ENCODE results near the gene ERC2.

The ERC2 gene

GRCh38 chr3:56257826-56258225 is 210.4 kb downstream of the ERC2 start:
- Histone ChIP-seq H3K4ac (ENCODE audit: low read depth, low read length) (no peak overlapping the region), H3K23ac (ENCODE audit: low read length) (no peak overlapping the region), H2BK120ac (ENCODE audit: insufficient read depth, low read length, poor library complexity) (no peak overlapping the region), H3K27ac (ENCODE audit: low read depth, low read length) (no peak overlapping the region), H3K9me3 (ENCODE audit: insufficient read depth, low read depth, low read length) (peaks cover 4% of the 10 kb centered on the region), H2AFZ (ENCODE audit: insufficient read depth, low read length, poor library complexity) (no peak overlapping the region), H3K18ac (ENCODE audit: low read length) (no peak overlapping the region), H3K9ac (ENCODE audit: low read length) (no peak overlapping the region), H3K4me3 (ENCODE audit: low read depth, low read length) (no peak overlapping the region), H3K79me1 (ENCODE audit: low read length) (peaks cover 4% of the 10 kb centered on the region), H2BK5ac (ENCODE audit: low read depth, low read length, poor library complexity) (no peak overlapping the region), H3K27me3 (ENCODE audit: insufficient read depth, low read length) (no peaks in the 10 kb centered on the region), H3K14ac (ENCODE audit: low read length) (no peak overlapping the region), H3K79me2 (ENCODE audit: control insufficient read depth, insufficient read depth, low read length, poor library complexity) (no peaks in the 10 kb centered on the region), H4K8ac (ENCODE audit: low read depth, low read length) (no peak overlapping the region), H3K36me3 (ENCODE audit: control insufficient read depth in 1 of 2, insufficient read depth in 2 of 2, low read length in 2 of 2) (no peaks in the 10 kb centered on the region), H4K12ac (ENCODE audit: low read depth, low read length) (no peak overlapping the region), H3K4me1 (ENCODE audit: control insufficient read depth in 1 of 2, insufficient read depth in 2 of 2, low read length in 2 of 2) (peaks cover 6 to 13% of the 10 kb centered on the region in 2 experiments), H4K91ac (ENCODE audit: low read depth, low read length) (no peak overlapping the region), H2BK12ac (ENCODE audit: low read length) (no peak overlapping the region), H3K4me2 (ENCODE audit: low read length) (no peak overlapping the region), H2AK5ac (ENCODE audit: low read length) (no peak overlapping the region)
- no CpG with 5 or more reads among the region's 2 CpGs for WGBS (ENCODE audit: extremely low coverage, insufficient coverage, insufficient read length)
- no peak for DNase-seq

GRCh38 chr3:56254835-56255234 is 213.4 kb downstream of the ERC2 start:
- H3K9me3 ChIP-seq (ENCODE audit: insufficient read depth, low read depth, low read length) = no peaks in the 10 kb centered on the region
- no CpG with 5 or more reads among the region's 3 CpGs for WGBS (ENCODE audit: extremely low coverage, insufficient coverage, insufficient read length)
- no peak overlapping the region for H3K4me2 ChIP-seq (ENCODE audit: low read length)
- H3K4me1 ChIP-seq (ENCODE audit: control insufficient read depth in 1 of 2, insufficient read depth in 2 of 2, low read length in 2 of 2) = peaks cover 6 to 13% of the 10 kb centered on the region in 2 experiments
- peak in 1 of 2 donors; percentile 14 for DNase-seq
- peaks cover 4% of the 10 kb centered on the region for H3K79me1 ChIP-seq (ENCODE audit: low read length)
- H3K27ac ChIP-seq (ENCODE audit: low read depth, low read length) = no peak overlapping the region
- H3K4ac ChIP-seq (ENCODE audit: low read depth, low read length) = no peak overlapping the region
- H4K12ac ChIP-seq (ENCODE audit: low read depth, low read length) = no peak overlapping the region
- H3K14ac ChIP-seq (ENCODE audit: low read length) = peak overlapping the region; percentile 51
- no peak overlapping the region for H3K9ac ChIP-seq (ENCODE audit: low read length)
- H3K23ac ChIP-seq (ENCODE audit: low read length) = no peak overlapping the region
- H2AK5ac ChIP-seq (ENCODE audit: low read length) = peak overlapping the region; percentile 13
- peak overlapping the region; percentile 35 for H2BK120ac ChIP-seq (ENCODE audit: insufficient read depth, low read length, poor library complexity)
- no peak overlapping the region for H2BK5ac ChIP-seq (ENCODE audit: low read depth, low read length, poor library complexity)
- H3K79me2 ChIP-seq (ENCODE audit: control insufficient read depth, insufficient read depth, low read length, poor library complexity) = no peaks in the 10 kb centered on the region
- H4K8ac ChIP-seq (ENCODE audit: low read depth, low read length) = no peak overlapping the region
- H3K36me3 ChIP-seq (ENCODE audit: control insufficient read depth in 1 of 2, insufficient read depth in 2 of 2, low read length in 2 of 2) = no peaks in the 10 kb centered on the region
- no peak overlapping the region for H3K18ac ChIP-seq (ENCODE audit: low read length)
- peak overlapping the region; percentile 78 for H2BK12ac ChIP-seq (ENCODE audit: low read length)
- peak overlapping the region; percentile 60 for H4K91ac ChIP-seq (ENCODE audit: low read depth, low read length)
- no peak overlapping the region for H3K4me3 ChIP-seq (ENCODE audit: low read depth, low read length)
- no peak overlapping the region for H2AFZ ChIP-seq (ENCODE audit: insufficient read depth, low read length, poor library complexity)
- H3K27me3 ChIP-seq (ENCODE audit: insufficient read depth, low read length) = no peaks in the 10 kb centered on the region

GRCh38 chr3:56253941-56254665 is 214.2 kb downstream of the ERC2 start:
- H3K27me3 ChIP-seq (ENCODE audit: insufficient read depth, low read length) = no peaks in the 10 kb centered on the region
- no peak overlapping the region for H2AK5ac ChIP-seq (ENCODE audit: low read length)
- DNase-seq = peak; percentile 79 to 88
- H3K4me1 ChIP-seq (ENCODE audit: control insufficient read depth in 1 of 2, insufficient read depth in 2 of 2, low read length in 2 of 2) = peaks cover 6 to 13% of the 10 kb centered on the region in 2 experiments
- H2BK12ac ChIP-seq (ENCODE audit: low read length) = no peak overlapping the region
- H3K23ac ChIP-seq (ENCODE audit: low read length) = no peak overlapping the region
- no peak overlapping the region for H2BK120ac ChIP-seq (ENCODE audit: insufficient read depth, low read length, poor library complexity)
- no peaks in the 10 kb centered on the region for H3K79me2 ChIP-seq (ENCODE audit: control insufficient read depth, insufficient read depth, low read length, poor library complexity)
- no peak overlapping the region for H3K9ac ChIP-seq (ENCODE audit: low read length)
- peak overlapping the region; percentile 79 for H3K27ac ChIP-seq (ENCODE audit: low read depth, low read length)
- peak overlapping the region; percentile 48 for H3K4me2 ChIP-seq (ENCODE audit: low read length)
- H3K4ac ChIP-seq (ENCODE audit: low read depth, low read length) = no peak overlapping the region
- H2BK5ac ChIP-seq (ENCODE audit: low read depth, low read length, poor library complexity) = peak overlapping the region; percentile 67
- no peak overlapping the region for H4K8ac ChIP-seq (ENCODE audit: low read depth, low read length)
- peak overlapping the region; percentile 49 for H4K91ac ChIP-seq (ENCODE audit: low read depth, low read length)
- H3K18ac ChIP-seq (ENCODE audit: low read length) = no peak overlapping the region
- H3K79me1 ChIP-seq (ENCODE audit: low read length) = peaks cover 4% of the 10 kb centered on the region
- peak overlapping the region; percentile 63 for H3K14ac ChIP-seq (ENCODE audit: low read length)
- H3K4me3 ChIP-seq (ENCODE audit: low read depth, low read length) = no peak overlapping the region
- no peaks in the 10 kb centered on the region for H3K36me3 ChIP-seq (ENCODE audit: control insufficient read depth in 1 of 2, insufficient read depth in 2 of 2, low read length in 2 of 2)
- H3K9me3 ChIP-seq (ENCODE audit: insufficient read depth, low read depth, low read length) = no peaks in the 10 kb centered on the region
- no peak overlapping the region for H4K12ac ChIP-seq (ENCODE audit: low read depth, low read length)
- no peak overlapping the region for H2AFZ ChIP-seq (ENCODE audit: insufficient read depth, low read length, poor library complexity)
- no CpG with 5 or more reads among the region's 7 CpGs for WGBS (ENCODE audit: extremely low coverage, insufficient coverage, insufficient read length)

- H4K8ac ChIP-seq (ENCODE audit: low read depth, low read length) = no peak overlapping the region
- no peaks in the 10 kb centered on the region for H3K79me2 ChIP-seq (ENCODE audit: control insufficient read depth, insufficient read depth, low read length, poor library complexity)
- H3K9ac ChIP-seq (ENCODE audit: low read length) = no peak overlapping the region
- H3K14ac ChIP-seq (ENCODE audit: low read length) = no peak overlapping the region
- H3K23ac ChIP-seq (ENCODE audit: low read length) = no peak overlapping the region
- no peak overlapping the region for H3K18ac ChIP-seq (ENCODE audit: low read length)
- no peak overlapping the region for H2BK12ac ChIP-seq (ENCODE audit: low read length)
- no CpG with 5 or more reads among the region's 3 CpGs for WGBS (ENCODE audit: extremely low coverage, insufficient coverage, insufficient read length)
- H3K4me2 ChIP-seq (ENCODE audit: low read length) = no peak overlapping the region
- no peak overlapping the region for H4K12ac ChIP-seq (ENCODE audit: low read depth, low read length)
- H4K91ac ChIP-seq (ENCODE audit: low read depth, low read length) = no peak overlapping the region
- no peaks in the 10 kb centered on the region for H3K9me3 ChIP-seq (ENCODE audit: insufficient read depth, low read depth, low read length)
- H3K4ac ChIP-seq (ENCODE audit: low read depth, low read length) = no peak overlapping the region
- no peak overlapping the region for H2BK120ac ChIP-seq (ENCODE audit: insufficient read depth, low read length, poor library complexity)
- H3K27ac ChIP-seq (ENCODE audit: low read depth, low read length) = no peak overlapping the region
- H3K27me3 ChIP-seq (ENCODE audit: insufficient read depth, low read length) = no peaks in the 10 kb centered on the region
- no peaks in the 10 kb centered on the region for H3K36me3 ChIP-seq (ENCODE audit: control insufficient read depth in 1 of 2, insufficient read depth in 2 of 2, low read length in 2 of 2)
- peaks cover 4% of the 10 kb centered on the region for H3K79me1 ChIP-seq (ENCODE audit: low read length)
- peaks cover 6 to 13% of the 10 kb centered on the region in 2 experiments for H3K4me1 ChIP-seq (ENCODE audit: control insufficient read depth in 1 of 2, insufficient read depth in 2 of 2, low read length in 2 of 2)
- peak; percentile 43 to 89 for DNase-seq
- no peak overlapping the region for H3K4me3 ChIP-seq (ENCODE audit: low read depth, low read length)
- no peak overlapping the region for H2BK5ac ChIP-seq (ENCODE audit: low read depth, low read length, poor library complexity)
- H2AFZ ChIP-seq (ENCODE audit: insufficient read depth, low read length, poor library complexity) = no peak overlapping the region
- no peak overlapping the region for H2AK5ac ChIP-seq (ENCODE audit: low read length)
Observed at GRCh38 chr3:56251343-56251945, 216.8 kb downstream of the ERC2 start.
